IMR-90 (cell line): ENCODE data around the gene CHAC1.

ENCODE experiments used
- CEBPB ChIP-seq: IDR thresholded peaks from 2 replicates; pipeline ENCODE4 v1.6.1; 2012; ENCODE audit warnings: low read depth, low read length, improper control_type of control experiment
- CHD1 ChIP-seq: IDR thresholded peaks from 2 replicates; pipeline ENCODE4 v1.6.1; 2012; ENCODE audit warnings: low read depth, low read length, improper control_type of control experiment
- FOS ChIP-seq: fragments of 150-350 bp; IDR thresholded peaks from 2 replicates; pipeline ENCODE4 v1.6.1; 2016; ENCODE audit warnings: low read depth, low read length
- MAFK ChIP-seq: IDR thresholded peaks from 2 replicates; pipeline ENCODE4 v1.6.1; 2012; ENCODE audit warnings: low read depth, low read length, improper control_type of control experiment
- MAZ ChIP-seq: IDR thresholded peaks from 2 replicates; pipeline ENCODE4 v1.6.1; 2012; ENCODE audit warnings: low read depth, mild to moderate bottlenecking, low read length, improper control_type of control experiment, moderate library complexity, borderline replicate concordance
- MXI1 ChIP-seq: IDR thresholded peaks from 2 replicates; pipeline ENCODE4 v1.6.1; 2012; ENCODE audit warnings: low read depth, mild to moderate bottlenecking, low read length, moderate library complexity, borderline replicate concordance
- NFE2L2 ChIP-seq: fragments of 150-350 bp; IDR thresholded peaks from 2 replicates; pipeline ENCODE4 v1.6.1; 2016; ENCODE audit warnings: low read depth, mild to moderate bottlenecking, low read length
- POLR2A ChIP-seq: IDR thresholded peaks from 2 replicates; pipeline ENCODE4 v1.6.1; 2012; ENCODE audit warnings: mild to moderate bottlenecking, low read depth, low read length
- RAD21 ChIP-seq: IDR thresholded peaks from 2 replicates; pipeline ENCODE4 v1.6.1; 2012; ENCODE audit warnings: low read length, improper control_type of control experiment
- RCOR1 ChIP-seq: IDR thresholded peaks from 2 replicates; pipeline ENCODE4 v1.6.1; 2012; ENCODE audit warnings: mild to moderate bottlenecking, low read length, improper control_type of control experiment; ENCODE audit not compliant: insufficient replicate concordance
- RFX5 ChIP-seq: IDR thresholded peaks from 2 replicates; pipeline ENCODE4 v1.8.0; 2012; ENCODE audit warnings: low read depth, mild to moderate bottlenecking, low read length, moderate library complexity
- TF ChIP-seq, protein P1 (sequence below): conservative IDR thresholded peaks from 2 replicates; pipeline ENCODE4 v1.5.1; 2012; ENCODE audit warnings: mild to moderate bottlenecking, low read depth, low read length, improper control_type of control experiment
- TF ChIP-seq, protein P2 (sequence below): fragments of 150-350 bp; IDR thresholded peaks from 2 replicates; pipeline ENCODE4 v1.6.1; 2017; ENCODE audit warnings: mild to moderate bottlenecking, antibody characterized with exemption, low read length, low read depth
- TF ChIP-seq, protein P3 (sequence below): fragments of 150-350 bp; IDR thresholded peaks from 2 replicates; pipeline ENCODE4 v1.6.1; 2016; ENCODE audit warnings: low read depth, mild to moderate bottlenecking, low read length, moderate library complexity, borderline replicate concordance

DNA sequence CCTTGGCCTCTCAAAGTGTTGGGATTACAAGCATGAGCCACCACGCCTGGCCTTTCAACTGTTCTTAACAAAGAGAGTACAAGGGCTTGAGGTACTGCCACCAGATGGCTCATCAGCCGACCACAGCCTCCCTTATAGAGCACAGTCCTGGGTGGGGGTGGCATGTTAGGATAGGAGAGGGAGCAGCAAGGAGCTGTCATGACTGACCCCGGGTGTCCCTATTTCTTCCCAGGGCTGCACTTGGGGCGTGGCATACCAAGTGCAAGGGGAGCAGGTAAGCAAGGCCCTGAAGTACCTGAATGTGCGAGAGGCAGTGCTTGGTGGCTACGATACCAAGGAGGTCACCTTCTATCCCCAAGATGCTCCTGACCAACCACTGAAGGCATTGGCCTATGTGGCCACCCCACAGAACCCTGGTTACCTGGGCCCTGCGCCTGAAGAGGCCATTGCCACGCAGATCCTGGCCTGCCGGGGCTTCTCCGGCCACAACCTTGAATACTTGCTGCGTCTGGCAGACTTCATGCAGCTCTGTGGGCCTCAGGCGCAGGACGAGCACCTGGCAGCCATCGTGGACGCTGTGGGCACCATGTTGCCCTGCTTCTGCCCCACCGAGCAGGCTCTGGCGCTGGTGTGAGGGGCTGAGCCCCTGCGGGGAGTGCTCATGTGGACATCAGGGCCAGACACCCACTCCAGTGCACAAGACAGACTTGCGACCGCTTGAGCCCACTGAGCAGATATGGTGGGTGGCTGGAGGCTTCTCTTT lies 2.1 kb downstream of the CHAC1 start:
- TF ChIP-seq MAZ (no peak), RAD21 (no peak), POLR2A (no peak), MAFK (no peak), NFE2L2 (no peak), CEBPB (no peak), CHD1 (no peak), FOS (no peak), RFX5 (no peak), MXI1 (no peak), RCOR1 (no peak)
- TF ChIP-seq, protein P1, sequence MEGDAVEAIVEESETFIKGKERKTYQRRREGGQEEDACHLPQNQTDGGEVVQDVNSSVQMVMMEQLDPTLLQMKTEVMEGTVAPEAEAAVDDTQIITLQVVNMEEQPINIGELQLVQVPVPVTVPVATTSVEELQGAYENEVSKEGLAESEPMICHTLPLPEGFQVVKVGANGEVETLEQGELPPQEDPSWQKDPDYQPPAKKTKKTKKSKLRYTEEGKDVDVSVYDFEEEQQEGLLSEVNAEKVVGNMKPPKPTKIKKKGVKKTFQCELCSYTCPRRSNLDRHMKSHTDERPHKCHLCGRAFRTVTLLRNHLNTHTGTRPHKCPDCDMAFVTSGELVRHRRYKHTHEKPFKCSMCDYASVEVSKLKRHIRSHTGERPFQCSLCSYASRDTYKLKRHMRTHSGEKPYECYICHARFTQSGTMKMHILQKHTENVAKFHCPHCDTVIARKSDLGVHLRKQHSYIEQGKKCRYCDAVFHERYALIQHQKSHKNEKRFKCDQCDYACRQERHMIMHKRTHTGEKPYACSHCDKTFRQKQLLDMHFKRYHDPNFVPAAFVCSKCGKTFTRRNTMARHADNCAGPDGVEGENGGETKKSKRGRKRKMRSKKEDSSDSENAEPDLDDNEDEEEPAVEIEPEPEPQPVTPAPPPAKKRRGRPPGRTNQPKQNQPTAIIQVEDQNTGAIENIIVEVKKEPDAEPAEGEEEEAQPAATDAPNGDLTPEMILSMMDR, result no peak
- TF ChIP-seq, protein P2, sequence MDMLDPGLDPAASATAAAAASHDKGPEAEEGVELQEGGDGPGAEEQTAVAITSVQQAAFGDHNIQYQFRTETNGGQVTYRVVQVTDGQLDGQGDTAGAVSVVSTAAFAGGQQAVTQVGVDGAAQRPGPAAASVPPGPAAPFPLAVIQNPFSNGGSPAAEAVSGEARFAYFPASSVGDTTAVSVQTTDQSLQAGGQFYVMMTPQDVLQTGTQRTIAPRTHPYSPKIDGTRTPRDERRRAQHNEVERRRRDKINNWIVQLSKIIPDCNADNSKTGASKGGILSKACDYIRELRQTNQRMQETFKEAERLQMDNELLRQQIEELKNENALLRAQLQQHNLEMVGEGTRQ, result no peak
- TF ChIP-seq, protein P3, sequence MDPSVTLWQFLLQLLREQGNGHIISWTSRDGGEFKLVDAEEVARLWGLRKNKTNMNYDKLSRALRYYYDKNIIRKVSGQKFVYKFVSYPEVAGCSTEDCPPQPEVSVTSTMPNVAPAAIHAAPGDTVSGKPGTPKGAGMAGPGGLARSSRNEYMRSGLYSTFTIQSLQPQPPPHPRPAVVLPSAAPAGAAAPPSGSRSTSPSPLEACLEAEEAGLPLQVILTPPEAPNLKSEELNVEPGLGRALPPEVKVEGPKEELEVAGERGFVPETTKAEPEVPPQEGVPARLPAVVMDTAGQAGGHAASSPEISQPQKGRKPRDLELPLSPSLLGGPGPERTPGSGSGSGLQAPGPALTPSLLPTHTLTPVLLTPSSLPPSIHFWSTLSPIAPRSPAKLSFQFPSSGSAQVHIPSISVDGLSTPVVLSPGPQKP, result no peak
